MV-4-11 (cell line): ENCODE measurements around the gene MVB12B.

ENCODE experiments used
- DNase-seq: peaks from one replicate; lab custom pipeline; 2025; lab: John Stamatoyannopoulos, UW

Gene MVB12B

GRCh38 chr9:126521551-126521950, 194.9 kb downstream of the MVB12B start:
- DNase-seq, result no peak

- DNase-seq, result no peak
These were observed 195.5 kb downstream of the MVB12B start for GRCh38 chr9:126521976-126522590.

GRCh38 chr9:126522612-126523356, 196.2 kb downstream of the MVB12B start:
- DNase-seq, result no peak

GRCh38 chr9:126523611-126524111, 197.0 kb downstream of the MVB12B start:
- peak; percentile 22 for DNase-seq

GRCh38 chr9:126524353-126525077, 197.9 kb downstream of the MVB12B start:
- DNase-seq, result no peak

- no peak for DNase-seq
These were observed 199.8 kb downstream of the MVB12B start for GRCh38 chr9:126526218-126527108.

GRCh38 chr9:126527109-126527825, 200.6 kb downstream of the MVB12B start:
- DNase-seq, result no peak

GRCh38 chr9:126528111-126528510, 201.5 kb downstream of the MVB12B start:
- DNase-seq, result no peak

GRCh38 chr9:126528915-126529314, 202.3 kb downstream of the MVB12B start:
- DNase-seq, result no peak

GRCh38 chr9:126531035-126531571, 204.5 kb downstream of the MVB12B start:
- DNase-seq, result no peak

- DNase-seq, result no peak
These were observed 205.0 kb downstream of the MVB12B start for GRCh38 chr9:126531591-126531990.

- DNase-seq, result no peak
These were observed 205.4 kb downstream of the MVB12B start for GRCh38 chr9:126532019-126532462.

GRCh38 chr9:126532489-126532888, 205.9 kb downstream of the MVB12B start:
- no peak for DNase-seq

GRCh38 chr9:126532951-126533925, 206.6 kb downstream of the MVB12B start:
- DNase-seq, result peak; percentile 47

- no peak for DNase-seq
These were observed 207.3 kb downstream of the MVB12B start for GRCh38 chr9:126533926-126534310.

- DNase-seq, result no peak
These were observed 208.0 kb downstream of the MVB12B start for GRCh38 chr9:126534431-126535186.

- DNase-seq, result no peak
These were observed 209.5 kb downstream of the MVB12B start for GRCh38 chr9:126536131-126536530.

- DNase-seq, result no peak
These were observed 210.3 kb downstream of the MVB12B start for GRCh38 chr9:126536841-126537465.
